GM23338 (cell line): ENCODE results near the gene TMEM8B. TPM values are rescaled to one million over a fixed set of nuclear protein-coding genes. Genes with fewer than 3 reads are reported as not detected.
"Not testable (repeated sequence)": the region's sequence is repeated elsewhere in the genome, so short reads cannot be mapped to it uniquely, and the experiment has no call there.

Experiments used
- ATAC-seq: fragments of 200-7000 bp; cut with Tn5 transposase; 3 replicates; pipeline ENCODE4 v1.9.1; 2020
- DNase-seq: peaks from one replicate; pipeline ENCODE4 v3.0.0-alpha.2; 2015; ENCODE audit warnings: low spot score
- H2AFZ ChIP-seq: fragments of 200-600 bp; sonication (generic); 2 replicates; pipeline ENCODE4 v1.8.0; 2016; ENCODE audit warnings: antibody characterized with exemption, mild to moderate bottlenecking, moderate library complexity
- H3F3A ChIP-seq: fragments of 200-600 bp; sonication (generic); replicated peaks from 2 replicates; pipeline ENCODE4 v1.8.0; 2017; ENCODE audit warnings: antibody characterized with exemption, mixed run types, low read depth
- H3K27ac ChIP-seq: fragments of 200-600 bp; sonication (generic); 2 replicates; pipeline ENCODE4 v1.6.1; 2016; ENCODE audit warnings: low read depth
- H3K27me3 ChIP-seq: fragments of 200-600 bp; sonication (generic); 2 replicates; pipeline ENCODE4 v1.8.0; 2016; ENCODE audit warnings: mild to moderate bottlenecking, mixed run types, moderate library complexity; ENCODE audit not compliant: insufficient read depth
- H3K36me3 ChIP-seq: fragments of 200-600 bp; sonication (generic); 2 replicates; pipeline ENCODE4 v1.8.0; 2016; ENCODE audit warnings: mild to moderate bottlenecking; ENCODE audit not compliant: insufficient read depth
- H3K4me1 ChIP-seq: fragments of 200-600 bp; sonication (generic); 2 replicates; pipeline ENCODE4 v1.8.0; 2016; ENCODE audit warnings: mild to moderate bottlenecking, moderate library complexity; ENCODE audit not compliant: insufficient read depth
- H3K4me2 ChIP-seq: fragments of 200-600 bp; sonication (generic); 2 replicates; pipeline ENCODE4 v1.7.1; 2017; ENCODE audit warnings: mixed run types
- H3K4me3 ChIP-seq: fragments of 200-600 bp; sonication (generic); 2 replicates; pipeline ENCODE4 v1.6.1; 2016; ENCODE audit warnings: mixed run types
- H3K79me2 ChIP-seq: fragments of 200-600 bp; sonication (generic); replicated peaks from 2 replicates; pipeline ENCODE4 v1.8.0; 2017; ENCODE audit warnings: mild to moderate bottlenecking; ENCODE audit not compliant: insufficient read depth
- H3K9me2 ChIP-seq: fragments of 200-600 bp; sonication (generic); 2 replicates; pipeline ENCODE4 v1.8.0; 2017; ENCODE audit not compliant: insufficient read depth
- H4K20me1 ChIP-seq: fragments of 200-600 bp; sonication (generic); replicated peaks from 2 replicates; pipeline ENCODE4 v1.8.0; 2017; ENCODE audit warnings: mild to moderate bottlenecking; ENCODE audit not compliant: insufficient read depth
- H3K27ac Mint-ChIP-seq: 2 replicates; pipeline ENCODE4 v1.8.0; 2020; ENCODE audit warnings: inconsistent platforms, mild to moderate bottlenecking, moderate library complexity, mixed read lengths
- H3K27me3 Mint-ChIP-seq: 3 replicates; pipeline ENCODE4 v1.8.0; 2022; ENCODE audit warnings: low read depth, mild to moderate bottlenecking, moderate library complexity, mixed read lengths, inconsistent platforms; ENCODE audit not compliant: insufficient read depth, poor library complexity
- H3K36me3 Mint-ChIP-seq: 3 replicates; pipeline ENCODE4 v1.8.0; 2021; ENCODE audit warnings: low read depth, mild to moderate bottlenecking, inconsistent platforms, moderate library complexity, mixed read lengths
- H3K4me1 Mint-ChIP-seq: 3 replicates; pipeline ENCODE4 v1.8.0; 2020; ENCODE audit warnings: mild to moderate bottlenecking, inconsistent platforms, mixed read lengths
- H3K4me3 Mint-ChIP-seq: 3 replicates; pipeline ENCODE4 v1.8.0; 2021; ENCODE audit warnings: moderate library complexity, mild to moderate bottlenecking, inconsistent platforms, mixed read lengths
- H3K9me3 Mint-ChIP-seq: 3 replicates; pipeline ENCODE4 v1.8.0; 2020; ENCODE audit warnings: moderate library complexity, mild to moderate bottlenecking, inconsistent platforms, mixed read lengths
- CREB1 ChIP-seq: fragments of 250-450 bp; sonication (Bioruptor Pico); IDR thresholded peaks from 2 replicates; pipeline ENCODE4 v1.5.0; 2020; ENCODE audit warnings: low read depth, mild to moderate bottlenecking, moderate library complexity
- EZH2 ChIP-seq: fragments of 200-600 bp; sonication (generic); IDR thresholded peaks from one replicate; pipeline ENCODE4 v1.8.0; 2017; ENCODE audit warnings: antibody characterized with exemption, mild to moderate bottlenecking, low read depth; ENCODE audit not compliant: unreplicated experiment
- EZH2phosphoT487 ChIP-seq: fragments of 200-600 bp; sonication (generic); IDR thresholded peaks from one replicate; pipeline ENCODE4 v1.8.1; 2018; ENCODE audit warnings: antibody characterized with exemption; ENCODE audit not compliant: unreplicated experiment
- JUNB ChIP-seq: IDR thresholded peaks from one replicate; pipeline ENCODE4 v1.6.1; 2016; ENCODE audit warnings: antibody characterized with exemption; ENCODE audit not compliant: unreplicated experiment
- REST ChIP-seq: IDR thresholded peaks from one replicate; pipeline ENCODE4 v1.6.1; 2018; ENCODE audit warnings: antibody characterized with exemption; ENCODE audit not compliant: unreplicated experiment
- polyA plus RNA-seq: library from polyadenylated mRNA; unstranded; fragments of >200 nt; fragmentation: Nextera tagmentation; extraction: Ambion mirVana; gene quantifications from 2 replicates; pipeline ENCODE4 v1.2.1, GENCODE V29; 2016
- total RNA-seq: library from RNA; depleted of rRNA; stranded (reverse); fragments of >200 nt; shearing (Covaris generic); gene quantifications from 2 replicates; pipeline ENCODE4 v1.2.3, GENCODE V29; 2014
- TF ChIP-seq, protein P1 (sequence below), 2 experiments: fragments of 200-600 bp in 1 of 2; sonication (generic) in 1 of 2; conservative IDR thresholded peaks; 2 replicates each; pipeline versions ENCODE4 v1.5.1 to v1.6.1; 2016 to 2017; ENCODE audit warnings: antibody characterized with exemption in 2 of 2, low read depth in 2 of 2, mild to moderate bottlenecking in 2 of 2, moderate library complexity in 1 of 2
- TF ChIP-seq, protein P2 (sequence below): fragments of 250-450 bp; sonication (Bioruptor Pico); IDR thresholded peaks from 2 replicates; pipeline ENCODE4 v1.5.0; 2020; ENCODE audit warnings: mild to moderate bottlenecking, moderate library complexity

Gene TMEM8B
- total and polyA plus RNA-seq, 2 experiments from 2014 or later: 4.2 to 5.5 TPM

GRCh38 chr9:35897376-35898099, 68.5 kb downstream of the TMEM8B start:
- not testable (repeated sequence) for H3K27me3 Mint-ChIP-seq, H3K9me2 ChIP-seq, H3K36me3 ChIP-seq, H3K4me1 Mint-ChIP-seq, H3K4me2 ChIP-seq, H3K36me3 Mint-ChIP-seq, H3F3A ChIP-seq, ATAC-seq, H3K27ac ChIP-seq, H3K79me2 ChIP-seq, H3K4me3 Mint-ChIP-seq, H3K4me3 ChIP-seq, DNase-seq, H4K20me1 ChIP-seq, H2AFZ ChIP-seq, H3K4me1 ChIP-seq, H3K9me3 Mint-ChIP-seq, H3K27ac Mint-ChIP-seq, H3K27me3 ChIP-seq

GRCh38 chr9:35898337-35898736, 69.3 kb downstream of the TMEM8B start:
- Histone ChIP-seq H3K27me3 (no peaks in the 10 kb centered on the region), H3F3A (no peaks in the 10 kb centered on the region), H3K9me2 (no peaks in the 10 kb centered on the region), H3K79me2 (no peaks in the 10 kb centered on the region), H3K27ac (no peak overlapping the region), H3K4me3 (no peak overlapping the region), H3K4me2 (no peak overlapping the region), H2AFZ (no peak overlapping the region), H3K36me3 (no peaks in the 10 kb centered on the region), H3K4me1 (no peaks in the 10 kb centered on the region), H4K20me1 (no peaks in the 10 kb centered on the region)
- no peaks in the 10 kb centered on the region for H3K36me3 Mint-ChIP-seq
- DNase-seq: no peak
- ATAC-seq: no peak
- no peak for TF ChIP-seq JUNB
- TF ChIP-seq REST: no peak
- TF ChIP-seq EZH2: no peak
- TF ChIP-seq, protein P1, sequence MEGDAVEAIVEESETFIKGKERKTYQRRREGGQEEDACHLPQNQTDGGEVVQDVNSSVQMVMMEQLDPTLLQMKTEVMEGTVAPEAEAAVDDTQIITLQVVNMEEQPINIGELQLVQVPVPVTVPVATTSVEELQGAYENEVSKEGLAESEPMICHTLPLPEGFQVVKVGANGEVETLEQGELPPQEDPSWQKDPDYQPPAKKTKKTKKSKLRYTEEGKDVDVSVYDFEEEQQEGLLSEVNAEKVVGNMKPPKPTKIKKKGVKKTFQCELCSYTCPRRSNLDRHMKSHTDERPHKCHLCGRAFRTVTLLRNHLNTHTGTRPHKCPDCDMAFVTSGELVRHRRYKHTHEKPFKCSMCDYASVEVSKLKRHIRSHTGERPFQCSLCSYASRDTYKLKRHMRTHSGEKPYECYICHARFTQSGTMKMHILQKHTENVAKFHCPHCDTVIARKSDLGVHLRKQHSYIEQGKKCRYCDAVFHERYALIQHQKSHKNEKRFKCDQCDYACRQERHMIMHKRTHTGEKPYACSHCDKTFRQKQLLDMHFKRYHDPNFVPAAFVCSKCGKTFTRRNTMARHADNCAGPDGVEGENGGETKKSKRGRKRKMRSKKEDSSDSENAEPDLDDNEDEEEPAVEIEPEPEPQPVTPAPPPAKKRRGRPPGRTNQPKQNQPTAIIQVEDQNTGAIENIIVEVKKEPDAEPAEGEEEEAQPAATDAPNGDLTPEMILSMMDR (conservative IDR thresholded peaks at IDR 0.05; ENCODE audit: low read depth in 2 of 2): no peak
- TF ChIP-seq, protein P2, sequence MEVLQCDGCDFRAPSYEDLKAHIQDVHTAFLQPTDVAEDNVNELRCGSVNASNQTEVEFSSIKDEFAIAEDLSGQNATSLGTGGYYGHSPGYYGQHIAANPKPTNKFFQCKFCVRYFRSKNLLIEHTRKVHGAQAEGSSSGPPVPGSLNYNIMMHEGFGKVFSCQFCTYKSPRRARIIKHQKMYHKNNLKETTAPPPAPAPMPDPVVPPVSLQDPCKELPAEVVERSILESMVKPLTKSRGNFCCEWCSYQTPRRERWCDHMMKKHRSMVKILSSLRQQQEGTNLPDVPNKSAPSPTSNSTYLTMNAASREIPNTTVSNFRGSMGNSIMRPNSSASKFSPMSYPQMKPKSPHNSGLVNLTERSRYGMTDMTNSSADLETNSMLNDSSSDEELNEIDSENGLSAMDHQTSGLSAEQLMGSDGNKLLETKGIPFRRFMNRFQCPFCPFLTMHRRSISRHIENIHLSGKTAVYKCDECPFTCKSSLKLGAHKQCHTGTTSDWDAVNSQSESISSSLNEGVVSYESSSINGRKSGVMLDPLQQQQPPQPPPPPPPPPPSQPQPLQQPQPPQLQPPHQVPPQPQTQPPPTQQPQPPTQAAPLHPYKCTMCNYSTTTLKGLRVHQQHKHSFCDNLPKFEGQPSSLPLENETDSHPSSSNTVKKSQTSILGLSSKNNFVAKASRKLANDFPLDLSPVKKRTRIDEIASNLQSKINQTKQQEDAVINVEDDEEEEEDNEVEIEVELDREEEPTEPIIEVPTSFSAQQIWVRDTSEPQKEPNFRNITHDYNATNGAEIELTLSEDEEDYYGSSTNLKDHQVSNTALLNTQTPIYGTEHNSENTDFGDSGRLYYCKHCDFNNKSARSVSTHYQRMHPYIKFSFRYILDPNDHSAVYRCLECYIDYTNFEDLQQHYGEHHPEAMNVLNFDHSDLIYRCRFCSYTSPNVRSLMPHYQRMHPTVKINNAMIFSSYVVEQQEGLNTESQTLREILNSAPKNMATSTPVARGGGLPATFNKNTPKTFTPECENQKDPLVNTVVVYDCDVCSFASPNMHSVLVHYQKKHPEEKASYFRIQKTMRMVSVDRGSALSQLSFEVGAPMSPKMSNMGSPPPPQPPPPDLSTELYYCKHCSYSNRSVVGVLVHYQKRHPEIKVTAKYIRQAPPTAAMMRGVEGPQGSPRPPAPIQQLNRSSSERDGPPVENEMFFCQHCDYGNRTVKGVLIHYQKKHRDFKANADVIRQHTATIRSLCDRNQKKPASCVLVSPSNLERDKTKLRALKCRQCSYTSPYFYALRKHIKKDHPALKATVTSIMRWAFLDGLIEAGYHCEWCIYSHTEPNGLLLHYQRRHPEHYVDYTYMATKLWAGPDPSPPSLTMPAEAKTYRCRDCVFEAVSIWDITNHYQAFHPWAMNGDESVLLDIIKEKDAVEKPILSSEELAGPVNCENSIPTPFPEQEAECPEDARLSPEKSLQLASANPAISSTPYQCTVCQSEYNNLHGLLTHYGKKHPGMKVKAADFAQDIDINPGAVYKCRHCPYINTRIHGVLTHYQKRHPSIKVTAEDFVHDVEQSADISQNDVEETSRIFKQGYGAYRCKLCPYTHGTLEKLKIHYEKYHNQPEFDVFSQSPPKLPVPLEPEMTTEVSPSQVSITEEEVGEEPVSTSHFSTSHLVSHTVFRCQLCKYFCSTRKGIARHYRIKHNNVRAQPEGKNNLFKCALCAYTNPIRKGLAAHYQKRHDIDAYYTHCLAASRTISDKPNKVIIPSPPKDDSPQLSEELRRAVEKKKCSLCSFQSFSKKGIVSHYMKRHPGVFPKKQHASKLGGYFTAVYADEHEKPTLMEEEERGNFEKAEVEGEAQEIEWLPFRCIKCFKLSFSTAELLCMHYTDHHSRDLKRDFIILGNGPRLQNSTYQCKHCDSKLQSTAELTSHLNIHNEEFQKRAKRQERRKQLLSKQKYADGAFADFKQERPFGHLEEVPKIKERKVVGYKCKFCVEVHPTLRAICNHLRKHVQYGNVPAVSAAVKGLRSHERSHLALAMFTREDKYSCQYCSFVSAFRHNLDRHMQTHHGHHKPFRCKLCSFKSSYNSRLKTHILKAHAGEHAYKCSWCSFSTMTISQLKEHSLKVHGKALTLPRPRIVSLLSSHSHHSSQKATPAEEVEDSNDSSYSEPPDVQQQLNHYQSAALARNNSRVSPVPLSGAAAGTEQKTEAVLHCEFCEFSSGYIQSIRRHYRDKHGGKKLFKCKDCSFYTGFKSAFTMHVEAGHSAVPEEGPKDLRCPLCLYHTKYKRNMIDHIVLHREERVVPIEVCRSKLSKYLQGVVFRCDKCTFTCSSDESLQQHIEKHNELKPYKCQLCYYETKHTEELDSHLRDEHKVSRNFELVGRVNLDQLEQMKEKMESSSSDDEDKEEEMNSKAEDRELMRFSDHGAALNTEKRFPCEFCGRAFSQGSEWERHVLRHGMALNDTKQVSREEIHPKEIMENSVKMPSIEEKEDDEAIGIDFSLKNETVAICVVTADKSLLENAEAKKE (CRISPR knock-in tag): no peak
- TF ChIP-seq EZH2phosphoT487: no peak
- no peak for TF ChIP-seq CREB1 (CRISPR knock-in tag)
- H3K27ac Mint-ChIP-seq: no peak overlapping the region
- H3K4me3 Mint-ChIP-seq: no peak overlapping the region
- no peaks in the 10 kb centered on the region for H3K9me3 Mint-ChIP-seq
- H3K27me3 Mint-ChIP-seq: no peaks in the 10 kb centered on the region
- peaks cover 2% of the 10 kb centered on the region; the same call in 1 of the 3 replicates for H3K4me1 Mint-ChIP-seq
